Measurements from ENCODE around the gene C9orf57.
"Not testable (repeated sequence)": the region's sequence is repeated elsewhere in the genome, so short reads cannot be mapped to it uniquely, and the experiment has no call there.

C9orf57 gene, protein sequence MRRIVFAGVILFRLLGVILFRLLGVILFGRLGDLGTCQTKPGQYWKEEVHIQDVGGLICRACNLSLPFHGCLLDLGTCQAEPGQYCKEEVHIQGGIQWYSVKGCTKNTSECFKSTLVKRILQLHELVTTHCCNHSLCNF

DNA sequence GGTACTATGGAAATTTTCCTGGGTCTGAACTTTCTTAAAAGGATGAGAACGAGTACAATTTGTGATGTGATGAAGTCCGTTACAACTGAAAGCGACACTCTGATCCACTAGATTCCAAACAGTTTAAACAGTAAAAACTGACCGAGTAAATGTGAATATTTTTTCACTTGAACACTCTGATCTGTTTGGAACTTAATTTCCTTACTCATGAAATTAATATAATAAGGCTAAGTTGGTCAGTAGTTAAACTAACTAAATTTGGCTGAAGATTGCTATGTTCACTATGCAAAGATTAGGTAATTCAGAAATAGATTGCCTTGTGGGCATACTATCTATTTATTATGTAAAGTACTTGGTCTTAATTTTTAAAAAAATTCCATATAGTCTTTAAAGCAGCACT is at the start of gene C9orf57:
Gene C9orf57, minus strand, starts transcription at position 101 of the 400 bp plus-strand sequence. CDS start 1,282 bp downstream, outside the sequence.
- no peak for DNase-seq

DNA sequence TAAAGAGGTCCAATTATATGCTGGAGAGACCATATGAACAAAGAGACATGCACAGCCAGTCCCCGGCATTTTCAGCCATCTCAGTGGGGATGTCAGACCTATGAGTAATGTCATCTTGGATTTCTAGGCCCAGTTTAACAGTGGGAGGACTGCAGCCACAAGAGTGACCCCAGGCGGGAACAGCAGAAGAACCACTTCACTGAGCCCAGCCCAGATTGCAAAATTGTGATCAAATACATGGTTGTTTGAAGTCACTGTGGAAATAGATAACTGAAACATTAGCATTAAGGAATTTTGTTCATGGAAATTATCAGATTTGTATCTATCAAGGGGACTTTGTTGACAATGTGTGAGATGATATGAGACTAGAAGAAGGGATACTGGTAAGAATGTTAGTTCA is 42.1 kb upstream of the C9orf57 start:
- no peak for DNase-seq

DNA sequence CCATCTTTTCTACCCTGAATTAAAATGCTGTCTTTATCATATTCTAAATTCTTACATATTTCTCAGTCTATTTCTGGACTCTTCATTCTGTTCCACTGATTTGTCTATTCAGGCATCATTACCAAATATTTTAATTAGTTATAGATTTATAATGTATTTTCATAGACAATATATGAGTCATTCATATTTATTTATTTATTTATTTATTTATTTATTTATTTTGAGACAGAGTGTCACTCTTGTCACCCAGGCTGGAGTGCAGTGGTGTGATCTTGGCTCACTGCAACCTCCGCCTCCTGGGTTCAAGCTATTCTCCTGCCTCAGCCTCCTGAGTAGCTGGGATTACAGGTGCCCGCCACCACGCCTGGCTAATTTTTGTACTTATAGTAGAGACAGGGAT is 35.1 kb upstream of the C9orf57 start:
- DNase-seq, result not testable (repeated sequence)

DNA sequence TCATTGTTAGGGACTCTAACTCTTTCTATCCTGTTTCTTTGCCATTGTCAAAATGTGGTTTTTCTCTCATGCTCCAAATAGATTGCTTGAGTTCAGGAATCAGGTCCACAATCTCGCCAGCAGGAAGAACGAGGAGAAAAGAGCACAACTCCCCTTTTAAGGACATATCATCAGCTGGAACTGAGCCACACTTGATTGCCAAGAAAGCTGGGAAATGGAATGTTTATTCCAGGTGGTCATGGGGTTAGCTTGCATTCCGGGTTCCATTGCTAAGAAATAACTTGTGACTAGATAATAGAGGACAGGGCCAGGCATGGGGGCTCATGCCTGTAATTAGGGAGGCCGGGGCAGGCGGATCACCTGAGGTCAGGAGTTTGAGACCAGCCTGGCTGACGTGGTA is 32.4 kb upstream of the C9orf57 start:
- no peak for DNase-seq

DNA sequence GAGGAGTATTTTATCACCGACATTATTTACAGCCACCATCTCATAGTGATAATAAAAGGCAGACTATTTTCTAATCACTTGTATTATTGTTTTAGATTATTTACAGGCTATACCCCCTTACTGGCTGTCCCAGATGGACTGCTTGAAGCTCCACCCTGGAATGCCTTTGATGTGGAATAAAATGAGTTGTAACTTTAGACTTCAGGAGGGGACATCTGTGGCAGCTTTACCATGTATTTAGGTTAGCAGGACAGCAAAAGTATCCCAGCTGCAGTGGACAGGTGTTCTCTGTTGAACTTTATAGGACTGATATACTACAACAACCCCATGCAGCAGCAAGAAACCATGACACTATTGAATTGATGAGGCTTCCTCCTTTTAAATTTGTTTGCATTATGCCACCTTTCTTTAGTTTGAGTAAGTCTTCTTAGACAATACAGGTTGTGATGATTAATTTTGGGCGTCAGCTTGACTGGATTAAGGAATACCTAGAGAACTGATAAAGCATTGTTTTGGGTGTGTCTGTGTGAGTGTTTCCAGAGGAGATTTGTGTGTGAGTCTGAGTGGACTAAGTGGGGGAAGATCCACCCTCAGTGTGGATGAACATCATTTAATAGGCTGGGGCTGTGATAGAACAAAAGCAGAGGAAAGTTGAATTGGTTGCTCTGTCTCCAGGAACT is 29.2 kb upstream of the C9orf57 start:
- DNase-seq, result no peak

DNA sequence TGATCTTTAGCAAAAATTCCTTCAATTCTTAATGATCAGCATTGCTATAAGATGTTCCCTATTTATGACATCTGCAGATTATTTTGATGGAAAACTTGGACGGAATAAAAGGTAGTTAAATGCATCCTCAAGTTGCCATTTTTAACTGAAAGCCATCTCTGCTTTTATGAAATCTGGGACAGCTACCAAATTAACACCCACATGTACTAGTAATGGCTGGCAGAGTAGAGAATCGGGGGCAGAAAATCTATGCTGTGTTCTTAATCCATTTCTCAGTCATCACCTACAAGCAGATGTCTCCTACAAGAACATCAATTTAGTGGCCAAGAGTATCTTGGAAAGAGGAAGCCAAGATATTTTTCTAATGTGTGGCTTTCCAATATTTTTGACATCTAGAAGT is 22.1 kb upstream of the C9orf57 start:
- DNase-seq, result no peak

DNA sequence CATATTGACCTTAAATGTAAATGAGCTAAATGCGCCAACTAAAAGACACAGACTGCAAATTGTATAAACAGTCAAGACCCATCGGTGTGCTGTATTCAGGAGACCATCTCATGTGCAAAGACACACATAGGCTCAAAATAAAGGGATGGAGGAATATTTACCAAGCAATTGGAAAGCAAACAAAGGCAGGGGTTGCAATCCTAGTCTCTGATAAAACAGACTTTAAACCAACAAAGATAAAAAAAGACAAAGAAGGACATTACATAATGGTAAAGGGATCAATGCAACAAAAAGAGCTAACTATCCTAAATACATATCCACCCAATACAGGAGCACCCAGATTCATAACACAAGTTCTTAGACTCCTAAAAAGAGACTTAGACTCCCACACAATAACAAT is 14.3 kb upstream of the C9orf57 start:
- not testable (repeated sequence) for DNase-seq

DNA sequence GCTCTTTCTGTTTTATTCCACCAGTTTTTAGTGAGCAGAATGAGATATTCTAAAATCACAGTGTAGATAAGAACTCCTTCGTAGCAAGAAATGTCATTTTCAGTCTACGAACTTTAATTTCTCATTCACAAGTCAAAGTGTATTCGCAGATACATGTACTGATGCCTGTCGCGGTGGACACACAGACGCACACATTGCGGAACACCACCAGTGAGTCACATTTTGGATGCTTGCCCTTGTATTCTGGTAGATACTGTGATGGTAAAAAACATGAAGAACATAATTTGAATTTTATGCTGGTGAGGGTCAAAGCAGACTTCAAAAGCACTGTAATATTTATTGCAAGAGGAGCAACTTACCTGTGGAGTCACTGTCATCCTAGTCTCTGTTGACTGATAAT is 4.7 kb upstream of the C9orf57 start:
- no peak for DNase-seq

DNA sequence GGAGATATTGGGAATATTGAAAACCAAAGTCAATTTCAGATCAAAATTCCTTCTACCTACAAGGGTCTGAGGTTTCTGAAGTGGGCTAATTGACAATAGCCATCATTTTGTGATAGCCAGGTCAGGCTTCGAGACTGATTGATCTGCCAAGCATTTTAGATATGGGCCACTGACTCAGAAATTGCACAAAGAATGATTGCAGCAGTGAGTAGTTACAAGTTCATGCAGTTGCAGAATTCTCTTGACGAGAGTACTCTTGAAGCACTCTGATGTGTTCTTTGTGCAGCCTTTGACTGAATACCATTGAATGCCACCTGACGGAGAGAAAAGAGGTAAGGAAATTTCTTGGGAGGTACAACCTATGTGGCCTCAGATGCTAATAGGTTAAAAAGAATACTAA is 8.3 kb downstream of the C9orf57 start:
- DNase-seq, result no peak

DNA sequence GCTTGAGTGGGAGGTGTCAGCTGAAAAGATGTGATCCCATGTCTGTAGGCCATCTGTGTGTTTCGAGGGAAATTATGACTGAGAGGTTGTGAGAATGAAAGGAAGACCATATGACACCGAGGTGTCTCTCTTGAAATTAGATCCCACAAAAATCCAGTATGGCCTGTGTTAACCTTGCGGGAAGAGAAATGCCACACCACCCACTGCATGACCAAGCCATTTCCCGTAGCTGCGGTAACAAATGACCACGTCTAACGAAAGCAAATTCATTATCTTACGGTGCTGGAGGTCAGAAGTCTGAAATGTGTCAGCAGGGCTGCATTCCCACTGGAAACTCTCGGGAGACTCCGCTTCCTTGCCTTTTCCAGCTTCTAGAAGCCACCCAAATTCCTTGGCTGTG is 11.6 kb downstream of the C9orf57 start:
- no peak for DNase-seq

DNA sequence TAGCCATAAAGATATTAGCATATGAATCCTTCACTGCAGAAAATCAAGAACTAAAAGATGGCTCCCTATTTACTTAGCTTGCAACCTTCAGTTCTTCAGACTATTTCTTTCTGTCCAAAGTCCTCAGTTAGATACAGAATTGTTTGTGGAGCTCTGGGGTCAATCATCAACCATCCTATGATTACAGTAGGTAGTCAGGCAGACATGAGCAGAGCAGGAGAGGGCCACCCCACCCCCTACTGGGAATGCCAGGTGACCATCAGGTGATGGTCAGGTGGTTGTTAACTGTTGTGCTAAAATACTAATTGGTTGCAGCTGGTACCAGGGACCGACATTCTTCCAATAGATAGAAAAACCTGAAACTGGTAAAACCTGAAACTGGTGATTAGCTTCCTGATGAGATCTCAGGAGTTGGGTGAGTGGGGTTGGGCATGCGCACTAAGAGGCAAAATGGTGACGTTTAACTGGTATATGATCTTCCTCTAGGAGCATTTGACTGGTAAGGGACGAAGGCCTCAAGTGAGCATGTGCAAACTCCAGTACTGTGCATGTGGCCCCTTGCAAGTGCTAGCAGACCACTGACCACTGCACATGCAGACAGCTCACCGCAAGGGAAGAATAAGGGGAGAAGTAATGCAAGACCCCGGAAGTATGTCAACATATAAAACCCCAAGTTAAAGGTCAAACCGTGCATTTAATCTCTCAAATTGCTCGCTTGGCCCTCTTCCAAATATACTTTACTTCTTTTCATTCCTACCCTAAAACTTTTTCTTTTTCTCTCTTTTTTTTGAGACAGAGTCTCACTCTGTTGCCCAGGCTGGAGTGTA is 13.6 kb downstream of the C9orf57 start:
- DNase-seq, result no peak

DNA sequence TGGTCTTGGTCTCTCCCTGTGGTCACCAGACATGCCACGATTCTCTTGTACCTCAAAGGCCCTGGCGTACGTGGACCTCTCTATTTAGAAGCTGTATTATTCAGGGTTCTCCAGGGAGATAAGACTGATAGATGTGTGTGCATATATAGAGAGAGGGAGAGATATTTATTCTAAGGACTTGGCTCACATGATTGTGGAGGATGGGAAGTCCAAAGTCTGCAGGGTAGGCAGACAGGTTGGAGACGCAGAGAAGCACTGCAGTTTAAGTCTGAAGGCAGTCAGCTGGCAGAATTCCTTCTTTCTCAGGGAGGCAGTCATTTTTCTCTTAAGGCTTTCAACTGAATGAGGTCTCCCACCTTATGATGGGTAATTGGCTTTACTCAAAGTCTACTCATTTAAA is 16.3 kb downstream of the C9orf57 start:
- DNase-seq, result no peak

DNA sequence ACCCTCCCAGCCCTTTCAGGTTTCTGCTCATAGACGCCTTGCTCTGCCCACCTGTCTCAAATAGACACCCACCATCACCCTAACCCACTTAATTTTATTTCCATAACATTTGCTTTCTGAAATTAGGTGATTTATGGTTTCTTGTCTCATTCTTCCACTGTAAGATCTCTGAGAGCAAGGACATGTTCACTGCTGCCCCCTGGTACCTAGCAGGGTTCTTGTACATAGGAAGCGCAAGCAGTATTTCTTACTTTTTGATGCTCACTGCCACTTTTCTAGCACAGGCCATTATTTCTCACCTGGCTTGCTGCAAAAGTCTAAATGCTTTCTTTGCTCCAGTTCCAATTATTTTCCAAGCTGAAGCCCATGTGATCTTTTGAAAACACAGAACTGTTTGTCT is 16.8 kb downstream of the C9orf57 start:
- no peak for DNase-seq

DNA sequence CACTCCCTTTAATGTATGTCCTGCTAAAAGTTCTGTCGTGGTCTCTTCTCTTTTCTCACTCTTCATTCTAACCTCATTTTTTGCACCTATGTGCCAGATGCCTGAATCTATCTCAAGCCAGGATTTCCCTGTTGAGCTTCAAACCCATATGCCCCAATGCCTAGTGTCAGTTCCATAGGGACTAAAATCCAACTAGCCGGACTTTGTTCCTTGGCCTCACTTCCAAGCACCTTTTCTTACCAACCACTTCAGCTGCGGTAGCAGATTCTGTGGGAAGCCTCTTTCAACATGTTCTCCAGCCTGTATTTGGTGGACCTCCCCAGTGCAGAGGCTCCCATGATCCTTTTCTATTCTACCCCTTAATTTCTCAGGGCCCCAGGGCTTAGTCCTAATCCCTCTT is 17.5 kb downstream of the C9orf57 start:
- DNase-seq, result no peak

DNA sequence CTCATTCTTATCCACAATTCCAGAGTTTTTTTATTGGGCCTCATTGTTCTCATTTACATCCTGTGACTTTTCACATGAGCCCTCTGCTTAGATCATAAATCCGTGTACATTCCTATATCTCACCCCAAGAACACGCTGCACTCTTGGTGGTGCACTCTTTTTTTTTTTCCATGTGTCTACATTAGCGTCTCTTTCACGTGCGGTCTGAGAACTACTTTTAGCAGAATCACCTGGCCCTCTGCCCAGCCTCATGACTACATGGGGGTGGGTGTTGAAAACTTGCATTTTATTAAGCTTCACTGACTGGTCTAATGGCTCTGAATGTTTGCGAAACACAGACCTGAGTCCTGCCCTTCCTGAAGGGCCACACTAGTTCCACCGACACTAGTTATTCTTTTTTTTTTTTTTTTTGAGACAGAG is 18.6 kb downstream of the C9orf57 start:
- no peak for DNase-seq

DNA sequence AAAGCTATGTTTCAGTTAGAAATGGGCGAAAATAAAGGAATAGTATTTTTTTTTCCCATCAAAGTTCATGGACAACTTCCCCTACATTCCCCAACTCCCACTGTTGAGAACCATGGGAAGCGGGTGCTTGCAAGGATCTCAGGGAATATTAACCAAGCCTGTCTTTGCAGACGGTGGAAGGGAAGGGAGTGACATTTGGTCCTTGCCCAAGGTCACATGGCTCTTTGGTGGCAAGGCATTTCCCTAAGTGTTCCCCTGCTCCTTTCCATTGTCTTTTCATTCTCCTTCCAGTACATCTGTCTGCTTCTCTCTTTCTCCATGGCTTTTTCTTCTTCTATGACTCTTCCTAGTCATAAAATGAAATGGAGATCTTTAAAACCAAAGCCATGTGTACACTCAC is 19.0 kb downstream of the C9orf57 start:
- no peak for DNase-seq

DNA sequence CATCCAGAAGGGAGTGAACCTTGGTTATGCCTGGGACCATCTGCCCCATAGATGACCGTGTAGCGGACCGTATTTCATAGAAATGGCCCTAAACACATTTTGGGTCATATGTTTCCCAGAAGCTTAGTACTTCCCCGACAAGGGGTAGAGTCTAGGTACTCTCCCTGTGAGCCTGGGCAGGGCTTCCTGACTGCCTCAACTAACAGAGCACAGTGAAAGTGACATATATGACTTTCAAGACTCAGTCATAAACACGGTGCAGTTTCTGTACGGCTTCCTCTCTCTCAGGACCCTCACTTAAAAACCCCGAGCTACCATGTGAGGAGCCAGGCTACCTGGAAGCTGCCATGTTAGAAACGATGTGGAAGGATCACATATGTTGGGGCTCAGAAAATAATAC is 20.9 kb downstream of the C9orf57 start:
- DNase-seq, result no peak

DNA sequence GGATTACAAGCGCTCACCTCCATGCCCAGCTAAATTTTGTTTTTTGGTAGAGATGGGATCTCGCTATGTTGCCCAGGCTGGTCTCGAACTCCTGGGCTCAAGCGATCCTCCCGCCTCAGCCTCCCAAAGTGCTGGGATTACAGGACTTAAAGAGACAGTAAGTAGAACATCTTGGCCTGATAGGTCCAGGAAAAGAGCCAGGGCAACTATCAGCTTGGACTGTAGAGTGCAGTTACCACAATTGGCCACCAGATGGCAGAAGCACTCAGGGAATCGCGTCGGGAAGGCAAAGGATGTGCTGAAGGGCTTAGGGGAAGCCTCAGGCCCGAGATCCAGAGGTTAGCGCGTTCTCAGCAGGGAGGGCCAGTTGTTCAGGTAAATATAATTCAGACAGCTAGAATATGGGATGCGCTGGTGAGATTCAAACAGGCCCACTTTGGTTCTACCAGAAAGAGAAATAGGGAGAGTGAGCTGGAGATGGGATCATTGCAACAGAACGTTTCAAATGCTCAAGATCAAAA is 21.5 kb downstream of the C9orf57 start:
- DNase-seq, result peak; percentile 52

DNA sequence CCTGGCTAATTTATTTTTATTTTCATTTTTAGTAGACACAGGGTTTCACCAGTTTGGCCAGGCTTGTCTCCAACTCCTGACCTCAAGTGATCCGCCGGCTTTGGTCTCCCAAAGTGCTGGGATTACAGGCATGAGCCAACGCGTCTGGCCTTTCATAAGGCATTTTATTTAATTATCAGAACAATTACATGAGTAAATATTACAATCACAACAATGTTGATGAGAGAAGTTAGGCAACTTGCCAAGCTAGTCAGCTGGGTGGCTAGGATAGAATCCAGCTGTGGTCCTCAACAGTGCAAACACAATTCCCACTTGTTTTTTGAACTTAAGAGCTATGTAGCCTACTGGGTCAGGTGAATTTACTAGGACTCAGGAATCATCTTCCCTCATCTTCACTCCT is 22.0 kb downstream of the C9orf57 start:
- no peak for DNase-seq

DNA sequence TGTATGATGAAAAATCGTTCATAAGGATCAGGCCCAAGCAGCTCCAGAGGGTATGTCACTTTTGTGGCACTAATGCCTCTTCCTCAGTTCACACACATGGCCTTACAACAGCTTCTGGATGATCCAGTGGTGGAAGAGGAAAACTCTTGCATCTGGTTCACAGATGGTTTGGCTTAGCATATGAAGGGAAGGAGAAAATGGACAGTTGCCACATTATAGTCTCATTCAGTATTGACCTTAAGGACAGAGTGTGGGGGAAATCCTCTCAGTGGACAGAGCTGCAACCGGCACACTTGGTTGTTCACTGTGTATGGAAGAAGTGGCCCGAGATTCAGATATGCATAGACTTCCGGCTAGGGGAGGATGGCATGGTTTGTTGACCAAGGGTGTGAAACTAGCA is 22.8 kb downstream of the C9orf57 start:
- DNase-seq, result no peak

DNA sequence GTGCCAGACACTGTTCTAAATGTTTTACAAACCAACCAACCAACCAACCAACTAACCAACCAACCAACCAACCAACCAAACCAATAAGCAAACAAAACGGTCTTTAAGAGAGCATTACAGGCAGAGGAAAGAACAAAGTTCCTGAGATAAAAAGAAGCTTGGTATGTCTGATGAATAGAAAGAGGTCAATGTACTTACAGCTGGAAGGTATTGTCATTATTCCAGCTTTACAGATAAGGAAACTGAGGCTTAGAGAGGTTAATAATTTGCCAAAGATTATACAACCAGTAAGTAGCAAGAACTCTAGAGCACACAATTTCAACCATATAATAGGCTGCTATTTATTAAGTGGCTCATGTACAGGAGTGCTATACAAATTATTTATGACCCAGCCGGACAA is 29.6 kb downstream of the C9orf57 start:
- no peak for DNase-seq

DNA sequence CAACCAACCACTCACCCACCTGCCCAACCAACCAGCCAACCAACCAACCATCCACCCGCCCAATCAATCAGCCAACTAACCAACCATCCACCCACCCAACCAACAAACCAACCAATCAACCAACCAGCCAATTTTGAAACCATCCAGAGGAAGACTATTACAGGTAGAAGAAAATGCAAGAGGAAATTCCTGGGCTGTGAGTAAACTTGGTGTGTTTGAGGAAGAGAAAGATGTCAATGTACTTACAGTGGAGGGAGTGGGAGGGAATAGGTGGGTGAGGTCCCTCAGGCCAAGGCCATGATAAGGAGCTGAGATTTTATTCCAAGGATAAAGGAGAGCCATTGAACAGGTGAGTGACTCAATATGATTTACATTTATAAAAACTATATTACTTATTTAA is 30.4 kb downstream of the C9orf57 start:
- DNase-seq, result no peak

DNA sequence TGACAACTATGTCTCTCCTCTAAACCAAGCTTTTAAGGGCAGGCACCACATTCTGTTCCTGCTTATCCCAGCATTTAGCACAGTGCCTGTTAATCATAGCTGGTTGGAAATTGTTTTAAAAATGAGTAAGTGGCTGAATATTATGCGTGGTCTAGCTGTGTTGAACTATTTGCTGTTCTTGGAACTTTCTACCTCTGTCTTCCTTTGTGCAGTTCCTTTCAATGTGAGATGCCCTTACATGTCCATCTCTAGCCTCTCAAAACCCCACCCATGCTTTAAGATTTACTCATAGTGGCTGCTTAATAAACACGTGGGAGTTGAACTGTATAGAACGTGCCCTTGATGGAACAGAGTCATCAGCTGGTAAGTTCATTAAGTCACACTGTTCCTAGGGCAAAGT is 34.5 kb downstream of the C9orf57 start:
- no peak for DNase-seq

DNA sequence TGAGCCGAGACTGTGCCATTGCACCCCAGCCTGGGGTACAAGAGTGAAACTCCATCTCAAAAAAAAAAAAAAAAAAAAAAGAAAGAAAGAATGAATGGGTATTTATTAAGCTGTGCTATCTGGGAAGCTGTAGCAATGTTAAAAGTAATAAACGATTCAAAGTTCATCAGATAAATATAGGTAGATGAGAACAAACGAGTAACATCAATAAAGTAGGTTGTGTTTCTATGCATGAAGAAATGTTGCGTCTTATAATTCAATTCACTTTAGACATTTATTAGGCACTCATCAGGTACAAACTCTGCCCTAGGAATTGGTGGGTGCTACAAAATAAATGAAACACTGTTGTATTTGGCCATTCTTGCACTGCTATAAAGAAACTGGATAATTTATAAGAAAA is 36.8 kb downstream of the C9orf57 start:
- no peak for DNase-seq

All from NCI-H1436 (cell line).